HCT116 (cell line): ENCODE results near the gene PPIP5K2. TPM values are rescaled to one million over a fixed set of nuclear protein-coding genes. Genes with fewer than 3 reads are reported as not detected.

Experiments used
- ATAC-seq: fragments of 200-7000 bp; cut with Tn5 transposase; 2 replicates; pipeline ENCODE4 v1.9.1; 2020; ENCODE audit warnings: mild to moderate bottlenecking, moderate library complexity
- BruUV-seq: library from RNA; stranded (reverse); fragments of 400-500 nt; replicated peaks from 2 replicates; lab custom pipeline; 2021; lab: Mats Ljungman, UMichigan
- CTCF ChIA-PET: fragments of 300-600 bp; sonication (Branson Sonifier 250); formaldehyde crosslinking; loops from one replicate; lab custom pipeline; 2021; ENCODE audit warnings: antibody characterized with exemption; lab: Charles Lee
- POLR2A ChIA-PET: fragments of 300-600, 350-600 bp; sonication (Branson Sonifier 250); formaldehyde crosslinking; loops from one replicate; lab custom pipeline; 2021; ENCODE audit warnings: antibody characterized with exemption; lab: Charles Lee
- RAD21 ChIA-PET, 2 experiments: fragments of 300-600 bp; sonication (Branson Sonifier 250); formaldehyde crosslinking; loops; one replicate each; lab custom pipeline; 2023; ENCODE audit warnings: low total read pairs in 2 of 2; ENCODE audit not compliant: uncharacterized antibody in 2 of 2, unreplicated experiment in 2 of 2, low non-redundant PET in 1 of 2; lab: Charles Lee
- DNase-seq: peaks from one replicate; pipeline ENCODE4 v3.0.0-alpha.2; 2010; ENCODE audit warnings: low read depth, low spot score
- H2AFZ ChIP-seq: fragments of 200-600 bp; shearing (Covaris generic), sonication (generic); 2 replicates; pipeline ENCODE4 v1.6.1; 2017; ENCODE audit warnings: low read depth, mixed run types, mixed read lengths, antibody characterized with exemption, low read length; ENCODE audit not compliant: poor library complexity, severe bottlenecking
- H3K27ac ChIP-seq: 2 replicates; pipeline ENCODE4 v1.5.1; 2012; ENCODE audit warnings: low read depth, low read length
- H3K27me3 ChIP-seq: fragments of 200-600 bp; sonication (generic); 2 replicates; pipeline ENCODE4 v1.6.1; 2016; ENCODE audit warnings: mixed run types, low read length, mixed read lengths; ENCODE audit not compliant: insufficient read depth
- H3K36me3 ChIP-seq, 2 experiments: fragments of 200-500 bp in 1 of 2; fragments of 200-600 bp in 1 of 2; sonication (Bioruptor generic) in 1 of 2; sonication (generic) in 1 of 2; 2 replicates each; pipeline versions ENCODE4 v1.5.1 to v1.6.1; 2014 to 2016; ENCODE audit warnings: low read length in 2 of 2, inconsistent platforms in 1 of 2, mixed read lengths in 1 of 2, mixed run types in 1 of 2; ENCODE audit not compliant: insufficient read depth in 2 of 2, control insufficient read depth in 1 of 2
- H3K4me1 ChIP-seq, 2 experiments: fragments of 200-600 bp in 1 of 2; sonication (generic) in 1 of 2; 2 replicates each; pipeline versions ENCODE4 v1.5.1 to v1.6.1; 2012 to 2017; ENCODE audit warnings: low read length in 2 of 2, inconsistent platforms in 1 of 2, mild to moderate bottlenecking in 1 of 2, mixed read lengths in 1 of 2, mixed run types in 1 of 2, moderate library complexity in 1 of 2; ENCODE audit not compliant: insufficient read depth in 2 of 2, control insufficient read depth in 1 of 2
- H3K4me2 ChIP-seq: fragments of 200-600 bp; sonication (generic); 2 replicates; pipeline ENCODE4 v1.6.1; 2017; ENCODE audit warnings: mixed run types, low read length, mixed read lengths
- H3K4me3 ChIP-seq, 2 experiments: fragments of 200-600 bp in 1 of 2; sonication (generic) in 1 of 2; replicated peaks in 1 of 2; 2 replicates each; pipeline ENCODE4 v1.5.1; 2011 to 2016; ENCODE audit warnings: low read length in 2 of 2, control low read depth in 1 of 2, low read depth in 1 of 2, mild to moderate bottlenecking in 1 of 2, mixed read lengths in 1 of 2, mixed run types in 1 of 2
- H3K79me2 ChIP-seq: fragments of 200-600 bp; sonication (generic); 2 replicates; pipeline ENCODE4 v1.6.1; 2017; ENCODE audit warnings: mild to moderate bottlenecking, mixed run types, low read length, moderate library complexity, mixed read lengths; ENCODE audit not compliant: insufficient read depth
- H3K9ac ChIP-seq: fragments of 200-600 bp; sonication (generic); 2 replicates; pipeline ENCODE4 v1.6.1; 2016; ENCODE audit warnings: low read length, mixed read lengths
- H3K9me2 ChIP-seq: fragments of 200-600 bp; sonication (generic), shearing (Covaris generic); 2 replicates; pipeline ENCODE4 v1.6.1; 2017; ENCODE audit warnings: mixed run types, mild to moderate bottlenecking, moderate library complexity; ENCODE audit not compliant: insufficient read depth
- H3K9me3 ChIP-seq, 2 experiments: fragments of 200-500 bp in 1 of 2; fragments of 200-600 bp in 1 of 2; sonication (Bioruptor generic) in 1 of 2; sonication (generic) in 1 of 2; 2 replicates each; pipeline ENCODE4 v1.6.1; 2014 to 2017; ENCODE audit warnings: low read length in 2 of 2, mixed read lengths in 2 of 2, inconsistent platforms in 1 of 2, low read depth in 1 of 2, mild to moderate bottlenecking in 1 of 2, mixed run types in 1 of 2, moderate library complexity in 1 of 2; ENCODE audit not compliant: control insufficient read depth in 1 of 2, insufficient read depth in 1 of 2
- H4K20me1 ChIP-seq: fragments of 200-600 bp; sonication (generic), shearing (Covaris generic); 2 replicates; pipeline ENCODE4 v1.6.1; 2017; ENCODE audit warnings: mixed run types, mild to moderate bottlenecking, moderate library complexity; ENCODE audit not compliant: insufficient read depth
- CBX3 ChIP-seq: IDR thresholded peaks from 2 replicates; pipeline ENCODE4 v1.6.1; 2012; ENCODE audit warnings: low read depth
- CTCF ChIP-seq, 3 experiments: fragments of 200-600 bp in 1 of 3; sonication (generic) in 1 of 3; IDR thresholded peaks in 2 of 3; conservative IDR thresholded peaks in 1 of 3; 2 replicates each; pipeline ENCODE4 v1.5.1; 2012 to 2017; ENCODE audit warnings: low read depth in 2 of 3, low read length in 2 of 3, antibody characterized with exemption in 1 of 3, borderline replicate concordance in 1 of 3, control low read depth in 1 of 3, mild to moderate bottlenecking in 1 of 3, mixed read lengths in 1 of 3, mixed run types in 1 of 3, moderate library complexity in 1 of 3; ENCODE audit not compliant: insufficient read depth in 1 of 3
- EGR1 ChIP-seq: IDR thresholded peaks from 2 replicates; pipeline ENCODE4 v1.6.1; 2012; ENCODE audit warnings: low read depth
- ELF1 ChIP-seq: IDR thresholded peaks from 2 replicates; pipeline ENCODE4 v1.6.1; 2012; ENCODE audit warnings: low read depth, borderline replicate concordance
- EZH2 ChIP-seq: fragments of 200-600 bp; sonication (generic); IDR thresholded peaks from 2 replicates; pipeline ENCODE4 v1.6.1; 2017; ENCODE audit warnings: antibody characterized with exemption, mixed run types
- FOSL1 ChIP-seq: IDR thresholded peaks from 2 replicates; pipeline ENCODE4 v1.6.1; 2012; ENCODE audit warnings: low read depth
- JUND ChIP-seq: IDR thresholded peaks from 2 replicates; pipeline ENCODE4 v1.6.1; 2012
- MAX ChIP-seq: IDR thresholded peaks from 2 replicates; pipeline ENCODE4 v1.6.1; 2012
- POLR2A ChIP-seq: IDR thresholded peaks from 2 replicates; pipeline ENCODE4 v1.7.0; 2011; ENCODE audit warnings: borderline replicate concordance; ENCODE audit not compliant: insufficient read depth, insufficient read length; ENCODE audit errors: extremely low read depth
- POLR2AphosphoS5 ChIP-seq: IDR thresholded peaks from 2 replicates; pipeline ENCODE4 v1.6.1; 2011; ENCODE audit warnings: mild to moderate bottlenecking, low read depth, low read length, moderate library complexity
- SP1 ChIP-seq: IDR thresholded peaks from 2 replicates; pipeline ENCODE4 v1.6.1; 2012; ENCODE audit warnings: low read depth
- ZFX ChIP-seq: fragments of 450-650 bp; IDR thresholded peaks from 2 replicates; pipeline ENCODE4 v1.6.1; 2017
- intact Hi-C: fragments of 100-400 bp; cut with micrococcal nuclease; formaldehyde crosslinking; loops from 2 replicates; pipeline ENCODE4 v1.10.0; 2022
- total RNA-seq: library from RNA; stranded (reverse); gene quantifications from one replicate; pipeline ENCODE4 v1.2.1, GENCODE V29; 2021; ENCODE audit not compliant: unreplicated experiment

PPIP5K2 gene
- total RNA-seq, 1 experiment from 2014 or later, result 45.8 TPM

- CTCF ChIA-PET, result no interaction called here
- intact Hi-C loops, result no loop called here
- no peak for ATAC-seq
These were observed 134.8 kb downstream of the PPIP5K2 start for GRCh38 chr5:103254921-103255320.

GRCh38 chr5:103255691-103256090, 135.6 kb downstream of the PPIP5K2 start:
- H3K4me2 ChIP-seq, result no peak overlapping the region
- H3K9me3 ChIP-seq, result no peaks in the 10 kb centered on the region
- no peaks in the 10 kb centered on the region for H4K20me1 ChIP-seq
- no peak overlapping the region for H2AFZ ChIP-seq
- H3K27me3 ChIP-seq, result no peaks in the 10 kb centered on the region
- TF ChIP-seq ELF1, result no peak
- no peak for TF ChIP-seq MAX
- TF ChIP-seq EGR1, result no peak
- TF ChIP-seq ZFX, result no peak
- TF ChIP-seq JUND, result no peak
- TF ChIP-seq SP1, result no peak
- no peak for TF ChIP-seq CBX3
- TF ChIP-seq EZH2, result no peak
- peaks cover 3 to 11% of the 10 kb centered on the region in 2 experiments for H3K4me1 ChIP-seq
- no peak overlapping the region for H3K27ac ChIP-seq
- H3K4me3 ChIP-seq, result no peak overlapping the region
- peaks cover 15% of the 10 kb centered on the region for H3K79me2 ChIP-seq
- DNase-seq, result no peak
- H3K9me2 ChIP-seq, result no peaks in the 10 kb centered on the region
- ChIA-PET CTCF (interaction anchor here (3.8 kb wide), 1 partner anchor 31 kb away, joined by 18 read pairs; no protein-coding TSS in a partner anchor), POLR2A (no interaction called here), RAD21 (no interaction called here)
- ATAC-seq, result no peak
- intact Hi-C loops, result no loop called here
- BruUV-seq, result no TSS peak
- H3K9ac ChIP-seq, result no peak overlapping the region
- H3K36me3 ChIP-seq, result no peaks in the 10 kb centered on the region

More at GRCh38 chr5:103254921-103255320, 134.8 kb downstream of the PPIP5K2 start:
- POLR2A ChIA-PET, result no interaction called here
- Histone ChIP-seq H3K27me3 (no peaks in the 10 kb centered on the region), H2AFZ (no peak overlapping the region), H3K4me1 (peaks cover 3 to 6% of the 10 kb centered on the region in 2 experiments; a peak in 3 of 4 replicates), H3K36me3 (no peaks in the 10 kb centered on the region), H3K9me3 (no peaks in the 10 kb centered on the region), H3K27ac (no peak overlapping the region), H4K20me1 (no peaks in the 10 kb centered on the region), H3K9me2 (no peaks in the 10 kb centered on the region), H3K79me2 (peaks cover 7% of the 10 kb centered on the region), H3K4me2 (no peak overlapping the region), H3K9ac (no peak overlapping the region), H3K4me3 (no peak overlapping the region)
- no TSS peak for BruUV-seq
- TF ChIP-seq POLR2A (no peak), JUND (no peak), CTCF (IDR thresholded peaks at IDR 0.05 in 2 of 3, conservative IDR thresholded peaks at IDR 0.05 in 1 of 3; ENCODE audit: borderline replicate concordance in 1 of 3, insufficient read depth in 1 of 3, low read depth in 2 of 3, low read length in 2 of 3) (no peak), FOSL1 (no peak), POLR2AphosphoS5 (no peak)
- RAD21 ChIA-PET, result no interaction called here
- DNase-seq, result no peak
